Activated T-helper 1 cell treated with anti-CD3 and anti-CD28 coated beads, Interleukin-2, amount 50 U/mL, for 16 hours (primary cell): Measurements from ENCODE around the gene SRPK1.

Experiments
- DNase-seq, 2 donors: peaks; one replicate each; pipeline ENCODE4 v3.0.0-alpha.2; 2020; ENCODE audit warnings: low read depth in 1 of 2, low spot score in 1 of 2

The SRPK1 gene

GRCh38 chr6:35824552-35825192 lies 96.2 kb downstream of the SRPK1 start:
- no peak for DNase-seq

GRCh38 chr6:35823601-35824000 lies 97.3 kb downstream of the SRPK1 start:
- DNase-seq: no peak

- no peak for DNase-seq
Measured at GRCh38 chr6:35817515-35817914, 103.4 kb downstream of the SRPK1 start.

GRCh38 chr6:35811699-35811995 lies 109.3 kb downstream of the SRPK1 start:
- no peak for DNase-seq

- DNase-seq: no peak
Measured at GRCh38 chr6:35810971-35811698, 109.8 kb downstream of the SRPK1 start.

- DNase-seq: no peak
Measured at GRCh38 chr6:35809809-35810208, 111.1 kb downstream of the SRPK1 start.

- no peak for DNase-seq
Measured at GRCh38 chr6:35808688-35809087, 112.2 kb downstream of the SRPK1 start.

GRCh38 chr6:35804996-35805736 lies 115.7 kb downstream of the SRPK1 start, which contains the start of gene LHFPL5:
LHFPL5 (plus strand) TSS chr6:35805352; CDS start chr6:35805671, 319 bp downstream.
- DNase-seq: no peak

GRCh38 chr6:35801148-35801547 lies 119.8 kb downstream of the SRPK1 start:
- no peak for DNase-seq

GRCh38 chr6:35798706-35799105 lies 122.2 kb downstream of the SRPK1 start:
- DNase-seq: no peak

GRCh38 chr6:35797837-35798526 lies 122.9 kb downstream of the SRPK1 start:
- no peak for DNase-seq

GRCh38 chr6:35796236-35796635 lies 124.7 kb downstream of the SRPK1 start:
- DNase-seq: no peak

- DNase-seq: no peak
Measured at GRCh38 chr6:35795453-35796071, 125.3 kb downstream of the SRPK1 start.

GRCh38 chr6:35794536-35795452 lies 126.1 kb downstream of the SRPK1 start:
- no peak for DNase-seq

- DNase-seq: no peak
Measured at GRCh38 chr6:35790683-35791082, 130.2 kb downstream of the SRPK1 start.

GRCh38 chr6:35788423-35788982 lies 132.4 kb downstream of the SRPK1 start:
- DNase-seq: no peak

GRCh38 chr6:35787266-35788218 lies 133.4 kb downstream of the SRPK1 start:
- DNase-seq: no peak

- no peak for DNase-seq
Measured at GRCh38 chr6:35786810-35787209, 134.1 kb downstream of the SRPK1 start.

- DNase-seq: no peak
Measured at GRCh38 chr6:35786272-35786671, 134.6 kb downstream of the SRPK1 start.
